GM12878 (cell line): ENCODE measurements around the gene CUTA. TPM values are rescaled to one million over a fixed set of nuclear protein-coding genes. Genes with fewer than 3 reads are reported as not detected.

Experiments used
- ATAC-seq: fragments of 200-7000 bp; cut with Tn5 transposase; 3 replicates; pipeline ENCODE4 v1.9.1; 2020; ENCODE audit warnings: mild to moderate bottlenecking, moderate library complexity
- BruUV-seq: library from RNA; stranded (reverse); fragments of 400-500 nt; replicated peaks from 2 replicates; lab custom pipeline; 2021; lab: Mats Ljungman, UMichigan
- CTCF ChIA-PET: fragments of 300-600 bp; sonication (Branson Sonifier 250); formaldehyde crosslinking; extraction: SDS; loops from one replicate; lab custom pipeline; 2021; ENCODE audit warnings: inconsistent platforms; lab: Yijun Ruan, JAX
- POLR2A ChIA-PET: fragments of 350-600 bp; formaldehyde crosslinking; extraction: SDS; loops from one replicate; lab custom pipeline; 2021; ENCODE audit warnings: inconsistent platforms; lab: Charles Lee
- RAD21 ChIA-PET: fragments of 300-600 bp; sonication (Branson Sonifier 250); formaldehyde crosslinking; loops from one replicate; lab custom pipeline; 2023; ENCODE audit warnings: antibody characterized with exemption; ENCODE audit not compliant: unreplicated experiment; lab: Charles Lee
- SMC1A ChIA-PET: fragments of 300-600 bp; sonication (Branson Sonifier 250); formaldehyde crosslinking; loops from one replicate; lab custom pipeline; 2023; ENCODE audit not compliant: unreplicated experiment, uncharacterized antibody; lab: Charles Lee
- DNase-seq: peaks from one replicate; pipeline ENCODE4 v3.0.0-alpha.2; 2011; ENCODE audit warnings: low read depth, low spot score
- FAIRE-seq: peaks from 3 replicates; lab custom pipeline; 2011; peaks lifted over from hg19 to GRCh38; lab: Jason Lieb, UNC
- H2AFZ ChIP-seq: 2 replicates; pipeline ENCODE4 v1.6.0; 2011; ENCODE audit warnings: low read depth, low read length, control low read depth; ENCODE audit not compliant: control insufficient read depth
- H3K27ac ChIP-seq: 2 replicates; pipeline ENCODE4 v1.5.1; 2011; ENCODE audit warnings: control low read depth; ENCODE audit not compliant: control insufficient read depth, insufficient read depth
- H3K27me3 ChIP-seq, 2 experiments: replicated peaks in 1 of 2; 2 replicates each; pipeline versions ENCODE4 v1.6.0 to v1.6.1; 2011; ENCODE audit warnings: low read length in 1 of 2; ENCODE audit not compliant: control insufficient read depth in 2 of 2, insufficient read depth in 2 of 2
- H3K36me3 ChIP-seq, 2 experiments: 2 replicates each; pipeline ENCODE4 v1.5.1; 2011; ENCODE audit warnings: low read length in 1 of 2; ENCODE audit not compliant: control insufficient read depth in 2 of 2, insufficient read depth in 2 of 2
- H3K4me1 ChIP-seq: 2 replicates; pipeline ENCODE4 v1.6.1; 2011; ENCODE audit warnings: mild to moderate bottlenecking, low read length, moderate library complexity, mixed read lengths; ENCODE audit not compliant: control insufficient read depth, insufficient read depth
- H3K4me2 ChIP-seq: 2 replicates; pipeline ENCODE4 v1.6.0; 2011; ENCODE audit warnings: control low read depth; ENCODE audit not compliant: control insufficient read depth, insufficient read depth
- H3K4me3 ChIP-seq: fragments of 200-600 bp; sonication (generic); 2 replicates; pipeline ENCODE4 v1.5.1; 2016
- H3K79me2 ChIP-seq: 2 replicates; pipeline ENCODE4 v1.6.0; 2011; ENCODE audit warnings: low read length; ENCODE audit not compliant: control insufficient read depth, insufficient read depth
- H3K9ac ChIP-seq: 2 replicates; pipeline ENCODE4 v1.8.0; 2011; ENCODE audit warnings: low read length, control low read depth, mixed read lengths; ENCODE audit not compliant: control insufficient read depth, insufficient read depth
- H3K9me3 ChIP-seq: replicated peaks from 3 replicates; pipeline ENCODE4 v1.5.1; 2011; ENCODE audit warnings: mild to moderate bottlenecking, low read length; ENCODE audit not compliant: control insufficient read depth, insufficient read depth
- H4K20me1 ChIP-seq: 2 replicates; pipeline ENCODE4 v1.6.0; 2011; ENCODE audit not compliant: control insufficient read depth, insufficient read depth
- ATF2 ChIP-seq: IDR thresholded peaks from 2 replicates; pipeline ENCODE4 v1.6.1; 2012; ENCODE audit warnings: low read length, inconsistent platforms
- BRCA1 ChIP-seq: IDR thresholded peaks from 2 replicates; pipeline ENCODE4 v1.6.1; 2011; ENCODE audit warnings: low read depth, low read length, improper control_type of control experiment
- EGR1 ChIP-seq, 2 experiments: IDR thresholded peaks; 1 replicate in 1 of 2; 2 replicates in 1 of 2; pipeline ENCODE4 v1.6.1; 2011 to 2012; ENCODE audit warnings: low read depth in 2 of 2, low read length in 2 of 2, borderline replicate concordance in 1 of 2, mild to moderate bottlenecking in 1 of 2, moderate library complexity in 1 of 2
- FOS ChIP-seq: IDR thresholded peaks from 3 replicates; pipeline ENCODE4 v1.6.1; 2011; ENCODE audit warnings: borderline replicate concordance; ENCODE audit not compliant: insufficient read length; ENCODE audit errors: extremely low read depth
- MYC ChIP-seq: IDR thresholded peaks from 2 replicates; pipeline ENCODE4 v1.6.1; 2011; ENCODE audit warnings: mild to moderate bottlenecking, low read length, moderate library complexity, inconsistent platforms; ENCODE audit not compliant: insufficient read depth, insufficient replicate concordance, insufficient read length, severe bottlenecking
- NFYB ChIP-seq: IDR thresholded peaks from 2 replicates; pipeline ENCODE4 v1.6.1; 2011; ENCODE audit warnings: low read depth, mild to moderate bottlenecking, low read length, improper control_type of control experiment, moderate library complexity; ENCODE audit not compliant: insufficient read depth
- REST ChIP-seq: IDR thresholded peaks from 2 replicates; pipeline ENCODE4 v1.6.1; 2012; ENCODE audit warnings: mild to moderate bottlenecking, low read depth, low read length
- SMARCA5 ChIP-seq: fragments of 450-650 bp; IDR thresholded peaks from 2 replicates; pipeline ENCODE4 v1.6.1; 2017; ENCODE audit warnings: mild to moderate bottlenecking
- STAT3 ChIP-seq: IDR thresholded peaks from 2 replicates; pipeline ENCODE4 v1.6.1; 2011; ENCODE audit warnings: low read depth, low read length, improper control_type of control experiment
- TAF1 ChIP-seq: IDR thresholded peaks from 2 replicates; pipeline ENCODE4 v1.6.1; 2011; ENCODE audit warnings: mild to moderate bottlenecking, low read depth, low read length, borderline replicate concordance
- ZBED1 ChIP-seq: IDR thresholded peaks from 2 replicates; pipeline ENCODE4 v1.6.1; 2016; ENCODE audit warnings: borderline replicate concordance
- WGBS: methylation state at CpG from one replicate; pipeline ENCODE4 v1.1.6; 2016; ENCODE audit warnings: low lambda C conversion rate; ENCODE audit not compliant: insufficient replicate concordance, insufficient coverage; ENCODE audit errors: missing lambda C conversion rate; 5-methylcytosine and 5-hydroxymethylcytosine counted together
- in situ Hi-C: fragments of 300-500 bp; cut with MboI; formaldehyde crosslinking; loops from 9 replicates; pipeline ENCODE4 v1.14.3; 2018; ENCODE audit warnings: mixed read lengths
- intact Hi-C: fragments of 100-400 bp; cut with micrococcal nuclease; formaldehyde crosslinking; loops from one replicate; pipeline ENCODE4 v1.14.2; 2022; ENCODE audit not compliant: unreplicated experiment
- polyA plus RNA-seq, 11 experiments: library from polyadenylated mRNA; depleted of rRNA in 4 of 11; unstranded in 6 of 11; stranded (reverse) in 5 of 11; fragments of >200 nt; fragmentation: Nextera tagmentation in 4 of 11; fragmentation: Illumina TruSeq in 1 of 11; extraction: Ambion mirVana in 4 of 11; extraction: Trizol in 1 of 11; gene quantifications; 1 replicate in 1 of 11; 2 replicates in 10 of 11; pipeline versions ENCODE4 v1.2.1 to v1.2.3, GENCODE V29; 2011 to 2016; ENCODE audit warnings: inconsistent platforms in 2 of 11, missing spikeins in 2 of 11, low read depth in 1 of 11
- total RNA-seq, 4 experiments: library from RNA; depleted of rRNA in 3 of 4; stranded (reverse); fragments of >200 nt in 3 of 4; fragmentation: Illumina TruSeq in 1 of 4; extraction: Trizol in 1 of 4; gene quantifications; 2 replicates each; pipeline versions ENCODE4 v1.2.1 to v1.2.3, GENCODE V29; 2013 to 2021

The CUTA gene
- total and polyA plus RNA-seq, 10 of the 15 experiments (the other 5 are each of a cell fraction or from before 2014, with no cell fraction given) = 102 to 293 (median 189) TPM

- TF ChIP-seq ATF2 (no peak), BRCA1 (no peak), STAT3 (no peak), ZBED1 (no peak), NFYB (no peak)
Observed at GRCh38 chr6:33391922-33392594, 25.8 kb downstream of the CUTA start (continued).

GRCh38 chr6:33391278-33391921, 26.5 kb downstream of the CUTA start, which contains the start of gene KIFC1:
KIFC1 (plus strand) TSS chr6:33391823; CDS start chr6:33391986, 163 bp downstream.
- ChIA-PET POLR2A (interaction anchor here (0.6 to 1.3 kb wide), 7 partner anchors 19 to 92 kb away, joined by 3 to 4 read pairs (median 3); partner anchors contain the start of genes CUTA, SYNGAP1 and ZBTB9), CTCF (interaction anchor here (0.6 to 1.7 kb wide), 23 partner anchors 9 to 320 kb away, joined by 3 to 19 read pairs (median 4); partner anchors contain the start of genes B3GALT4, SYNGAP1, ZBTB22 and ZBTB9), RAD21 (interaction anchor here (1.0 to 2.4 kb wide), 3 partner anchors 35 to 63 kb away, joined by 3 to 11 read pairs (median 7); partner anchors contain the start of gene ZBTB9), SMC1A (interaction anchor here (0.7 to 1.2 kb wide), 5 partner anchors 28 to 142 kb away, joined by 3 to 8 read pairs (median 5); partner anchors contain the start of genes RPS18, SYNGAP1 and VPS52)
- Histone ChIP-seq H3K27ac (peak within 1 kb of the TSS; percentile 91), H3K36me3 (peaks cover 0 to 2% of the 10 kb centered on the region in 2 experiments; a peak in 1 of 4 replicates), H3K9ac (peak within 1 kb of the TSS; percentile 94), H3K4me1 (peaks cover 6% of the 10 kb centered on the region), H2AFZ (peak within 1 kb of the TSS; percentile 95), H3K9me3 (no peaks in the 10 kb centered on the region), H3K4me3 (peak within 1 kb of the TSS; percentile 74), H3K79me2 (peaks cover 47% of the 10 kb centered on the region), H3K27me3 (no peaks in the 10 kb centered on the region), H4K20me1 (no peaks in the 10 kb centered on the region), H3K4me2 (peak within 1 kb of the TSS; percentile 97)
- DNase-seq = peak; percentile 99
- BruUV-seq = no TSS peak
- WGBS = under 1% methylated on average over 60 of the region's 67 CpGs
- ATAC-seq = peak; percentile 97
- in situ Hi-C loops (no loop called here), intact Hi-C loops (loop anchor here (2.0 to 5.0 kb wide), 3 partner anchors 27 to 114 kb away; partner anchors contain the start of genes B3GALT4 and CUTA)
- peak; percentile 93 for FAIRE-seq
- TF ChIP-seq EGR1 (IDR thresholded peaks at IDR 0.05; ENCODE audit: borderline replicate concordance in 1 of 2, low read depth in 2 of 2, low read length in 2 of 2) (peak; percentile 64 to 72), FOS (peak; percentile 35), MYC (no peak), TAF1 (no peak), SMARCA5 (no peak; the same call in 1 of the 2 replicates), REST (no peak)
